ENCODE data around the gene DIS3L2. TPM values are rescaled to one million over a fixed set of nuclear protein-coding genes. Genes with fewer than 3 reads are reported as not detected.
"Not testable (repeated sequence)": the region's sequence is repeated elsewhere in the genome, so short reads cannot be mapped to it uniquely, and the experiment has no call there.

The DIS3L2 gene
- total RNA-seq, 1 donor from 2014 or later, result 24.0 TPM

- no peaks in the 10 kb centered on the region for H3K4me1 ChIP-seq (ENCODE audit: insufficient read depth, low read length)
- H3K9ac ChIP-seq (ENCODE audit: low read length), result no peak overlapping the region
- DNase-seq (ENCODE audit: low read depth) (no peak), FAIRE-seq (no peak)
- no peaks in the 10 kb centered on the region for H3K36me3 ChIP-seq (ENCODE audit: insufficient read depth, low read length)
- no peak overlapping the region for H3K27ac Mint-ChIP-seq (ENCODE audit: unreplicated experiment)
- H3K27me3 Mint-ChIP-seq (ENCODE audit: low read depth, unreplicated experiment), result no peaks in the 10 kb centered on the region
- H3K36me3 Mint-ChIP-seq (ENCODE audit: low read depth, unreplicated experiment), result peaks cover 22% of the 10 kb centered on the region
- peaks cover 6% of the 10 kb centered on the region for H3K4me1 Mint-ChIP-seq (ENCODE audit: low read depth, unreplicated experiment)
- no peaks in the 10 kb centered on the region for H3K79me2 ChIP-seq (ENCODE audit: insufficient read depth, low read length)
- H3K27ac ChIP-seq (ENCODE audit: low read depth, low read length), result no peak overlapping the region
- TF ChIP-seq CTCF (IDR thresholded peaks at IDR 0.05; ENCODE audit: insufficient read depth, low read depth, low read length), result peak; percentile 24
- no peak for TF ChIP-seq EZH2 (IDR thresholded peaks at IDR 0.05; ENCODE audit: insufficient read depth, low read length)
- no peaks in the 10 kb centered on the region for H3K27me3 ChIP-seq (ENCODE audit: insufficient read depth, low read length)
- H3K4me2 ChIP-seq (ENCODE audit: low read length), result no peak overlapping the region
- H3K4me3 Mint-ChIP-seq (ENCODE audit: unreplicated experiment), result no peak overlapping the region
- peaks cover 21% of the 10 kb centered on the region for H3K9me3 Mint-ChIP-seq (ENCODE audit: unreplicated experiment)
- no peak overlapping the region for H3K4me3 ChIP-seq (ENCODE audit: insufficient read depth, low read depth, low read length)
- no peak overlapping the region for H2AFZ ChIP-seq (ENCODE audit: low read depth, low read length)
- H3K9me3 ChIP-seq (ENCODE audit: insufficient read depth, low read depth, low read length), result no peaks in the 10 kb centered on the region
- no peaks in the 10 kb centered on the region for H4K20me1 ChIP-seq (ENCODE audit: insufficient read depth, low read length)
Measured at GRCh38 chr2:232030229-232030628, 68.7 kb downstream of the DIS3L2 start.

GRCh38 chr2:232035292-232035691 lies 73.8 kb downstream of the DIS3L2 start:
- DNase-seq (ENCODE audit: low read depth); H2AFZ ChIP-seq (ENCODE audit: low read depth, low read length); H3K4me3 Mint-ChIP-seq (ENCODE audit: unreplicated experiment); H3K4me1 ChIP-seq (ENCODE audit: insufficient read depth, low read length); H3K36me3 ChIP-seq (ENCODE audit: insufficient read depth, low read length); H3K27ac ChIP-seq (ENCODE audit: low read depth, low read length); H3K27ac Mint-ChIP-seq (ENCODE audit: unreplicated experiment); H3K4me1 Mint-ChIP-seq (ENCODE audit: low read depth, unreplicated experiment); H3K9ac ChIP-seq (ENCODE audit: low read length); H3K79me2 ChIP-seq (ENCODE audit: insufficient read depth, low read length); H3K27me3 Mint-ChIP-seq (ENCODE audit: low read depth, unreplicated experiment); H3K27me3 ChIP-seq (ENCODE audit: insufficient read depth, low read length); FAIRE-seq; H3K9me3 ChIP-seq (ENCODE audit: insufficient read depth, low read depth, low read length); H3K4me2 ChIP-seq (ENCODE audit: low read length); H3K4me3 ChIP-seq (ENCODE audit: insufficient read depth, low read depth, low read length): not testable (repeated sequence)
- Mint-ChIP-seq H3K36me3 (ENCODE audit: low read depth, unreplicated experiment) (peaks cover 33% of the 10 kb centered on the region), H3K9me3 (ENCODE audit: unreplicated experiment) (peaks cover 29% of the 10 kb centered on the region)
- H4K20me1 ChIP-seq (ENCODE audit: insufficient read depth, low read length), result peaks cover 13% of the 10 kb centered on the region

- Mint-ChIP-seq H3K9me3 (ENCODE audit: unreplicated experiment) (peaks cover 27% of the 10 kb centered on the region), H3K36me3 (ENCODE audit: low read depth, unreplicated experiment) (peaks cover 29% of the 10 kb centered on the region)
- not testable (repeated sequence) for H3K4me2 ChIP-seq (ENCODE audit: low read length); H3K27ac Mint-ChIP-seq (ENCODE audit: unreplicated experiment); H3K9ac ChIP-seq (ENCODE audit: low read length); H3K36me3 ChIP-seq (ENCODE audit: insufficient read depth, low read length); FAIRE-seq; H3K27me3 ChIP-seq (ENCODE audit: insufficient read depth, low read length); H3K4me3 ChIP-seq (ENCODE audit: insufficient read depth, low read depth, low read length); H3K27ac ChIP-seq (ENCODE audit: low read depth, low read length); H3K9me3 ChIP-seq (ENCODE audit: insufficient read depth, low read depth, low read length); H3K4me1 Mint-ChIP-seq (ENCODE audit: low read depth, unreplicated experiment); H2AFZ ChIP-seq (ENCODE audit: low read depth, low read length); H3K27me3 Mint-ChIP-seq (ENCODE audit: low read depth, unreplicated experiment); H3K79me2 ChIP-seq (ENCODE audit: insufficient read depth, low read length); H3K4me3 Mint-ChIP-seq (ENCODE audit: unreplicated experiment); H3K4me1 ChIP-seq (ENCODE audit: insufficient read depth, low read length); DNase-seq (ENCODE audit: low read depth)
- peaks cover 21% of the 10 kb centered on the region for H4K20me1 ChIP-seq (ENCODE audit: insufficient read depth, low read length)
Measured at GRCh38 chr2:232036876-232037275, 75.4 kb downstream of the DIS3L2 start.
